ENCODE measurements around the gene DOCK1. TPM values are rescaled to one million over a fixed set of nuclear protein-coding genes. Genes with fewer than 3 reads are reported as not detected.

Gene DOCK1
- total and polyA plus RNA-seq, 2 donors (not counting 1 experiment from before 2014, with no cell fraction given): 20.5 to 91.0 TPM

GRCh38 chr10:127157089-127157488 is 251.9 kb downstream of the DOCK1 start:
- no peaks in the 10 kb centered on the region for H3K27me3 ChIP-seq (ENCODE audit: control insufficient read depth, insufficient read depth, low read length)
- no peaks in the 10 kb centered on the region for H3K9me3 ChIP-seq (ENCODE audit: control insufficient read depth, insufficient read depth, low read depth, low read length)
- H3K4me2 ChIP-seq (ENCODE audit: extremely low read depth, insufficient read depth, low read length): no peak overlapping the region
- TF ChIP-seq EZH2 (IDR thresholded peaks at IDR 0.05; ENCODE audit: low read length, missing control alignments): no peak
- no peak for TF ChIP-seq CTCF (conservative IDR thresholded peaks at IDR 0.05 in 1 of 2, IDR thresholded peaks at IDR 0.05 in 1 of 2; ENCODE audit: low read depth in 1 of 2, low read length in 2 of 2)
- H3K4me1 ChIP-seq (ENCODE audit: control insufficient read depth, extremely low read depth, insufficient read depth, low read length): peaks cover 7% of the 10 kb centered on the region
- H3K36me3 ChIP-seq (ENCODE audit: control insufficient read depth, insufficient read depth, low read length): no peaks in the 10 kb centered on the region
- no peaks in the 10 kb centered on the region for H4K20me1 ChIP-seq (ENCODE audit: control insufficient read depth, extremely low read depth, insufficient read depth, low read length)
- no peak overlapping the region for H3K27ac ChIP-seq (ENCODE audit: insufficient read depth, low read length)
- no peaks in the 10 kb centered on the region for H3K79me2 ChIP-seq (ENCODE audit: control insufficient read depth, insufficient read depth, low read length)
- no peak overlapping the region for H2AFZ ChIP-seq (ENCODE audit: low read length)
- no peak overlapping the region for H3K9ac ChIP-seq (ENCODE audit: insufficient read depth, low read length)
- DNase-seq (ENCODE audit: low read depth in 2 of 2): no peak
- no peak overlapping the region for H3K4me3 ChIP-seq (replicated peaks in 1 of 4; ENCODE audit: control extremely low read depth in 1 of 4, insufficient read depth in 1 of 4, low read depth in 3 of 4, low read length in 4 of 4)

DNA sequence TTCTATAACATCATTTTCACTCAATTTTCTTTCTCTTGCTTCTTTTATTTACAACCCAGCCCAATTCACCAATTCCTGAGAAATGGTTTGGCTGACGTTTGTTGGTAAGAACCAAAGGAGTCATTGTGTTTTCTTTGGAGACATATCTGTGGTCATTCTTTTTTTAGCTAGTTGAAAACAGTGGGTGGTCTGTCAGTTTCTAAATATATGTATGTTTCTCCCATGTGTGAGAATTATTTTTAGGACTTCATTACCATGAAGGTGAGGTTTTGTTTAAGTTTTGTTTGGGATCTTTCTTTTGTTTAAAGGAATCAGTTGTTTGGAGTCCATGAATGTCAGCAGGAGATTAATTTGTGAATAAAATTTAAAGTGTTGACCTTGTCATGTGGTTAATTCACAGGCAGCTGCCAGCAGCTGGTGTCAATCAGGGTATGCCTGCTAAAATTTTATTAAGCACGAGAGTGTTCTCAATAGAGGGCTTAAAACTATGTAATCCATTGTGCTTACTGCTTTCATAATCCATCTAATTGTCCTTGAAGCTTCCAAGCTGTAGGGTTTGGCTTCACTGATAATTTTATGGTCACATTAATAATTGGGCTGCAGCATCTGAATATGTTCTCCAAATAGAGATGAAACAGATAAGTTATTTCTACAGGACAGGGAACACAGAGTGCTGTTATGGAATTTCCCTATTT is 252.4 kb downstream of the DOCK1 start:
- H3K4me3 ChIP-seq (replicated peaks in 1 of 4; ENCODE audit: control extremely low read depth in 1 of 4, insufficient read depth in 1 of 4, low read depth in 3 of 4, low read length in 4 of 4): no peak overlapping the region
- DNase-seq (ENCODE audit: low read depth in 2 of 2): peak; percentile 65 to 72
- H3K36me3 ChIP-seq (ENCODE audit: control insufficient read depth, insufficient read depth, low read length): no peaks in the 10 kb centered on the region
- no peaks in the 10 kb centered on the region for H4K20me1 ChIP-seq (ENCODE audit: control insufficient read depth, extremely low read depth, insufficient read depth, low read length)
- H3K79me2 ChIP-seq (ENCODE audit: control insufficient read depth, insufficient read depth, low read length): no peaks in the 10 kb centered on the region
- no peak overlapping the region for H3K27ac ChIP-seq (ENCODE audit: insufficient read depth, low read length)
- H3K9me3 ChIP-seq (ENCODE audit: control insufficient read depth, insufficient read depth, low read depth, low read length): no peaks in the 10 kb centered on the region
- H2AFZ ChIP-seq (ENCODE audit: low read length): no peak overlapping the region
- H3K4me1 ChIP-seq (ENCODE audit: control insufficient read depth, extremely low read depth, insufficient read depth, low read length): peaks cover 2% of the 10 kb centered on the region
- H3K4me2 ChIP-seq (ENCODE audit: extremely low read depth, insufficient read depth, low read length): no peak overlapping the region
- no peaks in the 10 kb centered on the region for H3K27me3 ChIP-seq (ENCODE audit: control insufficient read depth, insufficient read depth, low read length)
- TF ChIP-seq EZH2 (IDR thresholded peaks at IDR 0.05; ENCODE audit: low read length, missing control alignments): no peak
- no peak for TF ChIP-seq CTCF (conservative IDR thresholded peaks at IDR 0.05 in 1 of 2, IDR thresholded peaks at IDR 0.05 in 1 of 2; ENCODE audit: low read depth in 1 of 2, low read length in 2 of 2)
- H3K9ac ChIP-seq (ENCODE audit: insufficient read depth, low read length): no peak overlapping the region

DNA sequence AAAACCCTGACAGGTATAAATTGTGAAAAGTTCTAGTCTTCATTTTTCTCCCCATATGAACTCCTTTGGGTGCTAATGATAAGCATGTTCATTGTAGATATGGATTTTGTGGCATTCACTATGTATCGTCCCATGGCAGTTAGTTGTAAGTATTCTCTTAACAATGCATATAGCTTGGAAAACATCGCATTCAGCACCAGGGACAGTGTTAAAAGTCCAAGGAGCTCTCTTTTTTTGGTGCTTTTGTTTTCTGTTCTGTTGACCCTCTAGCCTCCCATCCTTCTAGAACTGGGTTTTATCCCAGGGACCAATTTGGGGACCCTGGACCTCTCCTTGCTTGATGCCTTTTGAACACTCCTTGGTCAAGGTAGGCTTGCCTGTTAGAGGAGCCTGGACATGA is 253.4 kb downstream of the DOCK1 start:
- Histone ChIP-seq H3K79me2 (ENCODE audit: control insufficient read depth, insufficient read depth, low read length) (no peaks in the 10 kb centered on the region), H2AFZ (ENCODE audit: low read length) (no peak overlapping the region), H3K27ac (ENCODE audit: insufficient read depth, low read length) (no peak overlapping the region), H3K4me1 (ENCODE audit: control insufficient read depth, extremely low read depth, insufficient read depth, low read length) (no peaks in the 10 kb centered on the region), H3K4me2 (ENCODE audit: extremely low read depth, insufficient read depth, low read length) (no peak overlapping the region), H3K9me3 (ENCODE audit: control insufficient read depth, insufficient read depth, low read depth, low read length) (no peaks in the 10 kb centered on the region), H4K20me1 (ENCODE audit: control insufficient read depth, extremely low read depth, insufficient read depth, low read length) (no peaks in the 10 kb centered on the region), H3K9ac (ENCODE audit: insufficient read depth, low read length) (no peak overlapping the region), H3K36me3 (ENCODE audit: control insufficient read depth, insufficient read depth, low read length) (no peaks in the 10 kb centered on the region), H3K4me3 (replicated peaks in 1 of 4; ENCODE audit: control extremely low read depth in 1 of 4, insufficient read depth in 1 of 4, low read depth in 3 of 4, low read length in 4 of 4) (no peak overlapping the region), H3K27me3 (ENCODE audit: control insufficient read depth, insufficient read depth, low read length) (no peaks in the 10 kb centered on the region)
- no peak for DNase-seq (ENCODE audit: low read depth in 2 of 2)
- TF ChIP-seq CTCF (conservative IDR thresholded peaks at IDR 0.05 in 1 of 2, IDR thresholded peaks at IDR 0.05 in 1 of 2; ENCODE audit: low read depth in 1 of 2, low read length in 2 of 2) (no peak), EZH2 (IDR thresholded peaks at IDR 0.05; ENCODE audit: low read length, missing control alignments) (no peak)

Measured in fibroblast of lung (primary cell).